ENCODE measurements around the gene DPM1. TPM values are rescaled to one million over a fixed set of nuclear protein-coding genes. Genes with fewer than 3 reads are reported as not detected.

The DPM1 gene
- total RNA-seq, 4 donors from 2014 or later = 48.8 to 83.1 (median 60.2) TPM

DNA sequence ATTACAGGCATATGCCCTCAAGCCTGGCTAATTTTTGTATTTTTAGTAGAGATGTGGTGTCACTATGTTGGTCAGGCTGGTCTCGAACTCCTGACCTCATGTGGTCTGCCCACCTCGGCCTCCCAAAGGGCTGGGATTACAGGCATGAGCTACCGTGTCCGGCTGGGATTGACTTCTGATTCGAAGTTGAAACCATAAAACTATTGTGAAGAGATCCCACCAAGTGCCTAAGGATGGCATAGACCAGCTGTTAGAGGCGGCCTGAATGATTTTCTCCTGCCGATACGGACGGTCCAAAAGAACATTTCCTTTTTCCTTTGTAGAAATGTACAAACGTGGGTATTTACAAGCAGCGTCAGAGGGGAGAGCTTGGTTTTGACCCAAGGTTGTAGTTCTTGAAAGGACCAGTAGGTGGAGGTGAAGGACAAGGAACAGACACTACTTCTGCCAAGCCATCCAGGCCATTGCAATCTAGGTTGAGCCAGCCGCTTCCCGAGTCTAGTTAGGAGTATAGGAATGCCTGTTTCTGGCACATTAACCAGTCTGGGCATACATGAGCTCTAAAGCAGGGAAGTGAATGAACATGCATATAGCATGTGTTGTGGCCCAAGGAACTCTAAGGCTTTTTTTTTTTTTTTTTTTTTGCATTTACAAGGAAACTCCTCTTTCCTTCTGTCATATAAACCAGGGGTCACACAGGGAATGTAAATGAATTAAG, 29.3 kb upstream of the DPM1 start:
- Histone ChIP-seq H3K27me3 (no peaks in the 10 kb centered on the region), H3K27ac (no peak overlapping the region), H3K36me3 (no peaks in the 10 kb centered on the region), H3K4me1 (peaks cover 0 to 5% of the 10 kb centered on the region in 2 donors), H3K9me3 (no peaks in the 10 kb centered on the region), H3K4me3 (replicated peaks in 1 of 3) (no peak overlapping the region)
- DNase-seq = peak; percentile 61 to 65
- TF ChIP-seq, protein P1, sequence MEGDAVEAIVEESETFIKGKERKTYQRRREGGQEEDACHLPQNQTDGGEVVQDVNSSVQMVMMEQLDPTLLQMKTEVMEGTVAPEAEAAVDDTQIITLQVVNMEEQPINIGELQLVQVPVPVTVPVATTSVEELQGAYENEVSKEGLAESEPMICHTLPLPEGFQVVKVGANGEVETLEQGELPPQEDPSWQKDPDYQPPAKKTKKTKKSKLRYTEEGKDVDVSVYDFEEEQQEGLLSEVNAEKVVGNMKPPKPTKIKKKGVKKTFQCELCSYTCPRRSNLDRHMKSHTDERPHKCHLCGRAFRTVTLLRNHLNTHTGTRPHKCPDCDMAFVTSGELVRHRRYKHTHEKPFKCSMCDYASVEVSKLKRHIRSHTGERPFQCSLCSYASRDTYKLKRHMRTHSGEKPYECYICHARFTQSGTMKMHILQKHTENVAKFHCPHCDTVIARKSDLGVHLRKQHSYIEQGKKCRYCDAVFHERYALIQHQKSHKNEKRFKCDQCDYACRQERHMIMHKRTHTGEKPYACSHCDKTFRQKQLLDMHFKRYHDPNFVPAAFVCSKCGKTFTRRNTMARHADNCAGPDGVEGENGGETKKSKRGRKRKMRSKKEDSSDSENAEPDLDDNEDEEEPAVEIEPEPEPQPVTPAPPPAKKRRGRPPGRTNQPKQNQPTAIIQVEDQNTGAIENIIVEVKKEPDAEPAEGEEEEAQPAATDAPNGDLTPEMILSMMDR (IDR thresholded peaks at IDR 0.05) = peak; percentile 72 to 92 (median 84)
- no peak for TF ChIP-seq POLR2A (IDR thresholded peaks at IDR 0.05)
- WGBS, 2 donors = 19 to 23% methylated on average over 13 of the region's 13 CpGs
- intact Hi-C loops (cut with DNase I) = loop anchor here (2.0 kb wide), 1 partner anchor 319 kb away; no protein-coding TSS in a partner anchor

DNA sequence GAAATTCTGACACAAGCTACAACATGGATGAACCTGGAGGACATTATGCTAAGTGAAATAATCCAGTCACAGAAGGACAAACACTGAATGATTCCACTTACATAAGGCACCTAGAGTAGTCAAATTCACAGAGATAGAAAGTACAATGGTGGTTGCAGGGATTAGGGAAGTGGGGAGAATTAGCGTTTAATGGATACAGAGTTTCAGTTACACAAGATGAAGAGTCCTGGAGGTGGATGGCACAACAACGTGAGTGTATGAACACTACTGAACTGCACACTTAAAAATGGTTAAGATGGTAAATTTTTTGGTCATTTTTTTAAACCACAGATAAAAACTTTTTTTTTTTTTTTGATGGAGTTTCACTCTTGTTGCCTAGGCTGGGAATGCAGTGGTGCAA, 25.0 kb upstream of the DPM1 start:
- WGBS, 2 donors = 59 to 66% methylated on average over 2 of the region's 2 CpGs
- Histone ChIP-seq H3K27me3 (no peaks in the 10 kb centered on the region), H3K4me1 (no peaks in the 10 kb centered on the region), H3K4me3 (replicated peaks in 1 of 3) (no peak overlapping the region), H3K27ac (no peak overlapping the region), H3K36me3 (no peaks in the 10 kb centered on the region), H3K9me3 (no peaks in the 10 kb centered on the region)
- no peak for TF ChIP-seq POLR2A (IDR thresholded peaks at IDR 0.05)
- TF ChIP-seq, protein P1 (IDR thresholded peaks at IDR 0.05) = no peak
- intact Hi-C loops (cut with DNase I) = no loop called here
- DNase-seq = no peak

DNA sequence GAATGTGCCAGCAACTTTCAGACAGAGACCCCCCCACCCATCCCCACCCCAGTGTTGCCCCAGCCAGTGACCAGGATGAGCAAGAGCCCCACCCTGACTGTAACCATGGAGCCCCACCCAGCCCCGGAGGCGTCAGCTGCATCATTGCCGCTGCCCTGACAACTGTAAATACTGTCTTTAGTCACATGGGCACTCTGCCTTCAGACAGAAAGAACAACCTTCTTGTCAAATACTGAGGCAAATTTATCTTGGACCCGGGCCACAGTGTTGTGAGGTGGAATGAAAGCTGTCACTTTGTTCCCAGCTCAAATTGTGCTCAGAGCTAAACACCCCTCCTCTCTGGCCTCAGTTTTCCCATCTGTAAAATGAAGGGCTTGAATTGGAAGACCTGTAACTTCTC, 24.0 kb upstream of the DPM1 start:
- no peak for TF ChIP-seq POLR2A (IDR thresholded peaks at IDR 0.05)
- TF ChIP-seq, protein P1 (IDR thresholded peaks at IDR 0.05) = no peak
- H3K27ac ChIP-seq = no peak overlapping the region
- no peaks in the 10 kb centered on the region for H3K9me3 ChIP-seq
- 44 to 53% methylated on average over 1 to 4 of the region's 4 CpGs for WGBS, 2 donors
- no peak overlapping the region for H3K4me3 ChIP-seq (replicated peaks in 1 of 3)
- H3K36me3 ChIP-seq = no peaks in the 10 kb centered on the region
- no peaks in the 10 kb centered on the region for H3K4me1 ChIP-seq
- no peaks in the 10 kb centered on the region for H3K27me3 ChIP-seq
- intact Hi-C loops (cut with DNase I) = no loop called here
- DNase-seq = no peak

DNA sequence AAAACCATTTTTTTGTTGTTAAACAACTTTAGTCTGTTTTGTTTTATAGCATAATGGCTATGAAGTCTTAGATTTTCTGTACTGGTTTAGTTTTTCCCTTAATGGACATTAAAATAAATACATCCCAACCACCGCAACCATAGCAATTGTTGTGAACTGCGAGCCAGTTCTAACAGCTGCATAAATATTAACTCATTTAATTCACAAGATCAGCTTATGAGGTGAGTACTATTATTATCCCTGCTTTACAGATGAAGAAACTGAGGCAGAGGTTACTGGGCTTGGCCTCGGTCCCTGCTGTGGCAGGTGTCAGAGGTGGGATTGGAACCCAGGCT, 23.3 kb upstream of the DPM1 start:
- Histone ChIP-seq H3K27me3 (no peaks in the 10 kb centered on the region), H3K27ac (no peak overlapping the region), H3K36me3 (no peaks in the 10 kb centered on the region), H3K4me3 (replicated peaks in 1 of 3) (no peak overlapping the region), H3K4me1 (no peaks in the 10 kb centered on the region), H3K9me3 (no peaks in the 10 kb centered on the region)
- WGBS, 2 donors = 90 to 97% methylated on average over 3 of the region's 3 CpGs
- no peak for TF ChIP-seq POLR2A (IDR thresholded peaks at IDR 0.05)
- TF ChIP-seq, protein P1 (IDR thresholded peaks at IDR 0.05) = no peak
- no peak for DNase-seq
- intact Hi-C loops (cut with DNase I) = no loop called here

DNA sequence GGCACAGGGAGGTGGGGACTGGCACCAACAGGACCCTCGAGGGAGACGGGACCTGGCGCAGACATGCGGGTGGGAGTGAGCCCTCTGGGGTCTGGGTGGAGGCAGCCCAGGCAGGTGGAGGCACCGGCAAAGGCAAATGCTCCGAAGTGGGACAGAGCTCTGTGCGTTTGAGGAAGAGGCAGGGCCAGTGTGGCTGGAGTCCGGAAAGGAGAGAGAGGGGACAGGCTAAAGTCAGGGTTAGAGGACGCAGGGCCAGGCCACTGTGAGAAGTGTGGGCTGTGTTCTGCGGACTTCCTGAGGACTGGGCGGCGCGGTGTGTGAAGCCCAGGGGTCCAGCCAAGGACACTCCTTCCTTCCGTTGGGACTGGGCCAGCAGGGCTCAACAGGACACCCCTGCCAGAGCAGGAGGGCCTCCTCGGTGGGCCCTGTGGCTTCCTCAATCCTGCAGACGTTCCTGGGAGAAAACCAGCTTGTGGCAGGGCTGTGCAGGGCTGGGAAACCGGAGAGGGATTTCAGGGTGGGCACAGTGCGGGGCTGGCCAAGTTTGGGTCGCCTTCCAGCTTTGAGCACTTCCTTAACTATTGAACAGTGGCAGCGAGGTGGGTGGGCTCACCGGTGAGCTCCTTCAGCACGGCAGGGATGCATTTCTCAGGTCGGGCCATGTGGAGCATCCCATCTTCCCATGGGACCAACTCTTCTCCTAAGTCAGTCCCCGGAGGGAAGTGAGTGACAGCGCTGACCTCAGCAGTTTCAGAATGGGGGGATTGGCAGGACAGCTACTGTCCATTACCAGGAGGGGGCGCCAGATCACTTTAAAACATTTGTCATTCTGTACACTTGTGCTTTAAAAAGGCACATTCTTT, 22.8 kb upstream of the DPM1 start:
- Histone ChIP-seq H3K9me3 (no peaks in the 10 kb centered on the region), H3K27me3 (no peaks in the 10 kb centered on the region), H3K36me3 (no peaks in the 10 kb centered on the region), H3K4me3 (replicated peaks in 1 of 3) (no peak overlapping the region), H3K4me1 (no peaks in the 10 kb centered on the region), H3K27ac (no peak overlapping the region)
- DNase-seq = peak; percentile 27 to 56
- intact Hi-C loops (cut with DNase I) = no loop called here
- 42 to 50% methylated on average over 21 to 24 of the region's 26 CpGs for WGBS, 2 donors
- no peak for TF ChIP-seq POLR2A (IDR thresholded peaks at IDR 0.05)
- TF ChIP-seq, protein P1 (IDR thresholded peaks at IDR 0.05) = peak; percentile 38 to 77 (median 53)

Data from thyroid gland (tissue), 4 donors.